Astrocyte of the cerebellum (primary cell): ENCODE data around the gene STXBP1.

Experiments
- DNase-seq: peaks from one replicate; pipeline ENCODE4 v3.0.0-alpha.2; 2011; ENCODE audit warnings: low read depth
- H3K4me3 ChIP-seq: 2 replicates; pipeline ENCODE4 v1.5.1; 2011; ENCODE audit warnings: mild to moderate bottlenecking, low read depth, low read length, moderate library complexity
- in situ Hi-C: cut with HindIII; loops from 2 replicates; pipeline ENCODE4 v1.10.0; 2017; ENCODE audit warnings: low sequenced_read_pairs
- TF ChIP-seq, protein P1 (sequence below): IDR thresholded peaks from 2 replicates; pipeline ENCODE4 v1.5.1; 2012; ENCODE audit warnings: low read length, low read depth, moderate library complexity, mild to moderate bottlenecking; ENCODE audit errors: missing control alignments

Gene STXBP1

DNA sequence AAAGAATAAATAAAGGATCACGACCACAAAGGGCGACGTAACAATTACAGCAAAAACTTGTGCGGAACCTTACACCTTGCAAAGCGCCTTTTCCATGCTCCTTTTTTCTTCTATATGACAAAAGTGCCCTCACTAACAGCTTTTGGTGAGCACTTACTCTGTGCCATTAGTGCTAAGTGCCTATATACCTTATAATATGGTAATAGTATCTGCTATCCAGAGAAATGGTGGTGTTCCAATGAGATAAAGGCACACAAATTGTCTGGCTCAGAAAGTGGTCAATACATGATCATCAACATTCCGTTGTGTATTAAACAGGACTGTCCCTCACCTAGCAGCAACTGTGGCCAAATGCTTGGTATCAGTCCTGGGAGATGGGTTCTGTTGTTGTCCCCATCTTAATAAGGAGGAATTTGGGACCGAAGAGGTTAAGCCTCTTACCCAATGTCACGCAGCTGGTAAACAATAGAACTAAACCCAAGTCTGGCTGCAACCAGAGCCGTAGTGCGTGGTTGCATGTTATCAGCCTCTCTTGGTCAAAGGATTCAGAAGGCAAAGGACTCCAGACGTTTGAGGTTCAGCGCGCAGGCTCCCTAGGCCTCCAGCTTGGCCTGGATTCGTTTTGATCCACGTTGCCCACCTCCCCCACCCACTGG, 123.6 kb downstream of the STXBP1 start:
- TF ChIP-seq, protein P1, sequence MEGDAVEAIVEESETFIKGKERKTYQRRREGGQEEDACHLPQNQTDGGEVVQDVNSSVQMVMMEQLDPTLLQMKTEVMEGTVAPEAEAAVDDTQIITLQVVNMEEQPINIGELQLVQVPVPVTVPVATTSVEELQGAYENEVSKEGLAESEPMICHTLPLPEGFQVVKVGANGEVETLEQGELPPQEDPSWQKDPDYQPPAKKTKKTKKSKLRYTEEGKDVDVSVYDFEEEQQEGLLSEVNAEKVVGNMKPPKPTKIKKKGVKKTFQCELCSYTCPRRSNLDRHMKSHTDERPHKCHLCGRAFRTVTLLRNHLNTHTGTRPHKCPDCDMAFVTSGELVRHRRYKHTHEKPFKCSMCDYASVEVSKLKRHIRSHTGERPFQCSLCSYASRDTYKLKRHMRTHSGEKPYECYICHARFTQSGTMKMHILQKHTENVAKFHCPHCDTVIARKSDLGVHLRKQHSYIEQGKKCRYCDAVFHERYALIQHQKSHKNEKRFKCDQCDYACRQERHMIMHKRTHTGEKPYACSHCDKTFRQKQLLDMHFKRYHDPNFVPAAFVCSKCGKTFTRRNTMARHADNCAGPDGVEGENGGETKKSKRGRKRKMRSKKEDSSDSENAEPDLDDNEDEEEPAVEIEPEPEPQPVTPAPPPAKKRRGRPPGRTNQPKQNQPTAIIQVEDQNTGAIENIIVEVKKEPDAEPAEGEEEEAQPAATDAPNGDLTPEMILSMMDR = no peak
- no peak for DNase-seq
- in situ Hi-C loops = no loop called here
- H3K4me3 ChIP-seq = no peak overlapping the region

DNA sequence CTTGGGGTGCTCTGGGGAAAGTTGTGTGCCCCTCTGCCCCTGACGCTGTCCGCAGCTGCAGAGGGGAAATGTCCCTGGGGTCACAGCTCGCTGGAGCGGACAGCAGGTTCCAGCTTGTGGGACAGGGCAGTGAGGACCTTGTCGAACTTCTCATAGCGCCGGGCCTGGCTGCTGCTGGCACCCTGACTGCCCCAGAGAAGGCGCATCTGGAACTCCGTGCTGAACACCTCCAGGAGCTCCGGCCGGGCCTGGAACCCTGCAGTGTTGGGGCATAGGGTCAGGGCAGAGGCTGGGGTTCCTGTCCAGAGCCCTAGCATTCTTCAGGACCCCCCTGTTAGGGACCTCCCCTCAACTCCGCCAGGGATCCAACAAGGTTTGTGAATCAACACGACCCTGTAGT, 126.6 kb downstream of the STXBP1 start:
- in situ Hi-C loops = no loop called here

DNA sequence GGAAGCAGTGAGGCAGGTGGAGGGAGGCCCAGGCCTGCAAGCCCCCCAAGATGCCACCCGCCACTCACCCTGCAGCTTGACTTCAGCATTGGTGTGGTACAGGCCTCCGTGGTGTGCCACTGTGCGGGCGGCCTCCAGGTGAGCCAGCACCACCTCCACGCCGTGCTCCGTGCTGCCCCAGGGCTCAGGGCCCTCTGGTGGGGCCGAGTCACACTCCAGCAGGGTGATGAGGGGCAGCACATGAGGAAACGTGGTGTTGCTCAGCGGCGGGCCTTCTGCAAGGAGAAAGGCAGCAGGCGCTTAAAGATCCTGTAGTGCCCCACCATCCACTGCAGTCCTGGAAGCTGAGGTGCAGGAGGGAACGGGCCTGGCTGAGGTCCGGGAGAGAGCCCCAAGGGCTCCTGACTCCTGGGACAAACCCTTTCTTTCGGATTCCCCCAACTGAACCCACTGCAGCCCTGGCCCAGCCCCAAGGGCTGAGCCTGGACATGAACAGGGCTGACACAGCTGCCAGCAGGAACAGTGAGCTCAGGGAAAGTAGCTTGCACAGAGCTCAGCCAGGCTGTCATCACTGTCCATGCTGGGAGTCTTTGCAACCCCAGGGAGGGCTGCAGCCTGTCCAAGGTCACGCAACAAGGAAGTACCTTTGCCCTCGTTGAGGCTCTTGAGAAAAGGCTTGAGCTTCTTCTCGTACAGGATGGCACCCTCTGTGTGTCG, 127.7 kb downstream of the STXBP1 start:
- in situ Hi-C loops = no loop called here
- no peak for DNase-seq
- TF ChIP-seq, protein P1 = no peak
- H3K4me3 ChIP-seq = no peak overlapping the region

More for the DNA sequence above, 126.6 kb downstream of the STXBP1 start:
- no peak for DNase-seq
- no peak overlapping the region for H3K4me3 ChIP-seq
- TF ChIP-seq, protein P1 = no peak

DNA sequence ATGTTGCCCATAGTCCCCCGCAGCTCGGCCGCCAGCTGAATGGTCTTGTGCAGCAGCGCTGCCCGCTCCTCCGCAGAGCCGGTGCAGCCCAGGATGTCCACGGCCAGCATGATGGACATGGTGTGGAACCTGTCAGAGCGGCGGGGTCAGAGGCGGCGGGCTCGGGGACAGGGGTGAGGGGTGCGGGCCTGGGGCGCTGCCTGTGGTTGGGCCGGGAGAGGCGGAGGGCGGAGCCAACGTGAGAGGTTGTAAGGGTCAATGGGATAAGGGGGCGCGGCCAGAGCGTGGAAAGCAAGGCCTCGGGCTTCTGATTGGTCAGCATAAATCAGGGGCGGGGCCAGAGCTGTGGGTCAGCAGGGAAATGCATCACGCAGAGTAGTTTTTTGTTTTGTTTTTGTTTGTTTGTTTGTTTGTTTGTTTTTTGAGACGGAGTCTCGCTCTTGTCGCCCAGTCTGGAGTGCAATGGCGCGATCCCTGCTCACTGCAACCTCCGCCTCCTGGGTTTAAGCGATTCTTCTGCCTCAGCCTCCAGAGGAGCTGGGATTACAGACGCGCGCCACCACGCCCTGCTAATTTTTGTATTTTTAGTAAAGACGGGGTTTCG, 129.9 kb downstream of the STXBP1 start:
- peak overlapping the region; percentile 22 for H3K4me3 ChIP-seq
- in situ Hi-C loops = no loop called here
- TF ChIP-seq, protein P1 = no peak
- DNase-seq = no peak
